ENCODE measurements around the gene GTF3C2. TPM values are rescaled to one million over a fixed set of nuclear protein-coding genes. Genes with fewer than 3 reads are reported as not detected.

The GTF3C2 gene
- total RNA-seq, 6 donors from 2014 or later = 43.9 to 104 (median 48.9) TPM

GRCh38 chr2:27278010-27278409, 78.6 kb downstream of the GTF3C2 start:
- H3K27ac ChIP-seq = no peak overlapping the region
- TF ChIP-seq EP300 (IDR thresholded peaks at IDR 0.05) (no peak), CTCF (IDR thresholded peaks at IDR 0.05) (no peak), POLR2AphosphoS5 (IDR thresholded peaks at IDR 0.05) (no peak), POLR2A (IDR thresholded peaks at IDR 0.05) (no peak)
- H3K27me3 ChIP-seq = no peaks in the 10 kb centered on the region
- ATAC-seq (ENCODE audit: low FRiP score in 2 of 2) = no peak
- H3K4me3 ChIP-seq = no peak overlapping the region
- DNase-seq = no peak
- 75 to 76% methylated on average over 1 of the region's 1 CpG for WGBS, 2 donors
- no peaks in the 10 kb centered on the region for H3K36me3 ChIP-seq
- peaks cover 0 to 10% (median 2%) of the 10 kb centered on the region in 4 donors for H3K4me1 ChIP-seq
- H3K9me3 ChIP-seq = no peaks in the 10 kb centered on the region

Other genes starting within 250 kb of the GTF3C2 start
- gene CGREF1, start 237.6 kb downstream of the GTF3C2 start, total RNA-seq = 1 to 10 TPM in 2 of 6 donors, under 1 TPM in 1, not detected in 3; 0.79 to 1.2 (median 1.0) TPM
- under 1 TPM in 3 of 6 donors, not detected in 3; 0.10 to 0.30 (median 0.11) TPM for gene ABHD1, start 232.9 kb downstream of the GTF3C2 start, total RNA-seq
- gene PREB, start 222.1 kb downstream of the GTF3C2 start, total RNA-seq = 100 to 1,000 TPM in 1 of 6 donors, 10 to 100 TPM in 5; 45.7 to 102 (median 66.0) TPM
- not detected for gene PRR30, start 217.4 kb downstream of the GTF3C2 start, total RNA-seq
- under 1 TPM in 2 of 6 donors, not detected in 4; 0.13 to 0.20 TPM for gene TCF23, start 207.8 kb downstream of the GTF3C2 start, total RNA-seq
- gene ATRAID, start 144.7 kb downstream of the GTF3C2 start, total RNA-seq = 100 to 1,000 TPM in 4 of 6 donors, 10 to 100 TPM in 2; 53.4 to 126 (median 112) TPM
- gene SLC5A6, start 144.5 kb downstream of the GTF3C2 start, total RNA-seq = 10 to 100 TPM; 13.6 to 29.6 (median 21.0) TPM
- gene CAD, start 139.4 kb downstream of the GTF3C2 start, total RNA-seq = 10 to 100 TPM; 19.8 to 66.0 (median 33.5) TPM
- gene SLC30A3, start 93.7 kb downstream of the GTF3C2 start, total RNA-seq = 1 to 10 TPM in 4 of 6 donors, under 1 TPM in 2; 0.20 to 2.3 (median 1.2) TPM
- not detected for gene DNAJC5G, start 81.3 kb downstream of the GTF3C2 start, total RNA-seq
- gene TRIM54, start 74.3 kb downstream of the GTF3C2 start, total RNA-seq = under 1 TPM in 1 of 6 donors, not detected in 5; 0.49 TPM
- gene UCN, start 48.3 kb downstream of the GTF3C2 start, total RNA-seq = 10 to 100 TPM in 2 of 6 donors, 1 to 10 TPM in 4; 2.6 to 81.7 (median 4.6) TPM
- gene MPV17, start 33.7 kb downstream of the GTF3C2 start, total RNA-seq = 10 to 100 TPM; 51.2 to 99.3 (median 75.9) TPM
- gene EIF2B4, start 13.6 kb upstream of the GTF3C2 start, total RNA-seq = 10 to 100 TPM; 24.8 to 48.2 (median 29.8) TPM
- 100 to 1,000 TPM in 3 of 6 donors, 10 to 100 TPM in 3; 69.1 to 142 (median 113) TPM for gene SNX17, start 13.9 kb upstream of the GTF3C2 start, total RNA-seq
- 10 to 100 TPM in 5 of 6 donors, 1 to 10 TPM in 1; 9.3 to 31.4 (median 18.0) TPM for gene ZNF513, start 24.0 kb upstream of the GTF3C2 start, total RNA-seq
- gene PPM1G, start 52.8 kb upstream of the GTF3C2 start, total RNA-seq = 10 to 100 TPM; 39.8 to 60.6 (median 55.3) TPM
- 10 to 100 TPM; 46.5 to 81.5 (median 62.5) TPM for gene NRBP1, start 71.9 kb upstream of the GTF3C2 start, total RNA-seq
- gene KRTCAP3, start 85.6 kb upstream of the GTF3C2 start, total RNA-seq = 10 to 100 TPM; 13.8 to 39.7 (median 31.0) TPM
- gene IFT172, start 133.0 kb upstream of the GTF3C2 start, total RNA-seq = 10 to 100 TPM; 24.3 to 80.6 (median 29.8) TPM
- 1 to 10 TPM in 5 of 6 donors, not detected in 1; 1.1 to 4.6 (median 2.6) TPM for gene FNDC4, start 138.4 kb upstream of the GTF3C2 start, total RNA-seq
- under 1 TPM in 2 of 6 donors, not detected in 4; 0.24 to 0.83 TPM for gene GCKR, start 140.1 kb upstream of the GTF3C2 start, total RNA-seq
- gene ZNF512, start 226.3 kb upstream of the GTF3C2 start, total RNA-seq = 10 to 100 TPM; 19.5 to 74.4 (median 26.4) TPM